NCI-H2196 treated with DMSO at 0.1 percent for 48 hours (cell line): ENCODE measurements around the gene RAB11FIP3.
"Not testable (repeated sequence)": the region's sequence is repeated elsewhere in the genome, so short reads cannot be mapped to it uniquely, and the experiment has no call there.

Experiments
- DNase-seq: peaks from one replicate; lab custom pipeline; 2025; ENCODE audit not compliant: unreplicated experiment; lab: John Stamatoyannopoulos, UW

Gene RAB11FIP3, protein sequence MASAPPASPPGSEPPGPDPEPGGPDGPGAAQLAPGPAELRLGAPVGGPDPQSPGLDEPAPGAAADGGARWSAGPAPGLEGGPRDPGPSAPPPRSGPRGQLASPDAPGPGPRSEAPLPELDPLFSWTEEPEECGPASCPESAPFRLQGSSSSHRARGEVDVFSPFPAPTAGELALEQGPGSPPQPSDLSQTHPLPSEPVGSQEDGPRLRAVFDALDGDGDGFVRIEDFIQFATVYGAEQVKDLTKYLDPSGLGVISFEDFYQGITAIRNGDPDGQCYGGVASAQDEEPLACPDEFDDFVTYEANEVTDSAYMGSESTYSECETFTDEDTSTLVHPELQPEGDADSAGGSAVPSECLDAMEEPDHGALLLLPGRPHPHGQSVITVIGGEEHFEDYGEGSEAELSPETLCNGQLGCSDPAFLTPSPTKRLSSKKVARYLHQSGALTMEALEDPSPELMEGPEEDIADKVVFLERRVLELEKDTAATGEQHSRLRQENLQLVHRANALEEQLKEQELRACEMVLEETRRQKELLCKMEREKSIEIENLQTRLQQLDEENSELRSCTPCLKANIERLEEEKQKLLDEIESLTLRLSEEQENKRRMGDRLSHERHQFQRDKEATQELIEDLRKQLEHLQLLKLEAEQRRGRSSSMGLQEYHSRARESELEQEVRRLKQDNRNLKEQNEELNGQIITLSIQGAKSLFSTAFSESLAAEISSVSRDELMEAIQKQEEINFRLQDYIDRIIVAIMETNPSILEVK

GRCh38 chr16:425082-425718 lies at the start of gene RAB11FIP3:
Gene RAB11FIP3, plus strand, starts transcription at chr16:425649. Its CDS starts 358 bp downstream, at chr16:426007.
- peak; percentile 42 for DNase-seq

DNA sequence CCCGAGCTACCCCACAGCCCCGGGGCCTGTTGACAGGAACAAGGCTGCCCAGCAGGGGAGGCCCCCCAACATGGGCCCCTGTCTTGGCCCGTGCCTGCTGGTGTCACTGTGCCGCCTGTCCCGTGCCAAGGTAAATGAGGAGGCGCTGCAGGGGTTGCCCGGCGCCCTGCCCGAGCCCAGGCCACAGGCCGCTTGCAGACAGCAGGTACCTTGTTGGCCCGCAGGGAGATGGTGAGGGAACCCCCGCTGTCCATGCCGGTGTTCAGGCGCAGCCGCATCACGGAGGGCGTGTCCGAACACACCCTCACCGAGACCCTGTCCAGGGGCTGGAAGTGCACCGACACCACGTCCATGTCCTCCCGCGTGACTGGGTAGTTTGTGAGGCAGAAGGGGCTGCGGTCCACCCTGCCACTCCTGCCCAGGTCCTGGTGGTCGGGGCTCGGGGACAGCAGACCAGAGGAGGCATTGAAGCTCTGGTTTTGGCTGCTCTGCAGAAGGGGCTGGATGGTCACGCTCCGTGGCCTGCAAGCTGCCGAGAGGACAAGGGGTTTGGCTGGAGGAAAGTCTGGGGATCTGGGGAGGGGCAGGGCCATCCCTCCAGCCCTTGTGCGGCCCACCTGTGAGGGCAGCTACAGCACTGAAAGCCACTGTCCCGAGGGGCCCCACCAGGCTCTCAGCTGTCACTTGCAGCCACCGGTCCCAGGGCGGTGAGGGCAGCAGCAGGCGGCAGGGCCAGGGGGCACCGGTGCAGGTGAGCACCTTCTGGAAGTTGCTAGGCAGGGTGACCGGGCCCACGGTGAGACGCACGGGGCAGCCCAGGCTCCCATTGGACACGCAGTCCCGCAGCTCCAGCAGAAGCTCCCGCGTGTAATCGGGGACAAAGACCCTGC lies 49.3 kb upstream of the RAB11FIP3 start:
- no peak for DNase-seq

DNA sequence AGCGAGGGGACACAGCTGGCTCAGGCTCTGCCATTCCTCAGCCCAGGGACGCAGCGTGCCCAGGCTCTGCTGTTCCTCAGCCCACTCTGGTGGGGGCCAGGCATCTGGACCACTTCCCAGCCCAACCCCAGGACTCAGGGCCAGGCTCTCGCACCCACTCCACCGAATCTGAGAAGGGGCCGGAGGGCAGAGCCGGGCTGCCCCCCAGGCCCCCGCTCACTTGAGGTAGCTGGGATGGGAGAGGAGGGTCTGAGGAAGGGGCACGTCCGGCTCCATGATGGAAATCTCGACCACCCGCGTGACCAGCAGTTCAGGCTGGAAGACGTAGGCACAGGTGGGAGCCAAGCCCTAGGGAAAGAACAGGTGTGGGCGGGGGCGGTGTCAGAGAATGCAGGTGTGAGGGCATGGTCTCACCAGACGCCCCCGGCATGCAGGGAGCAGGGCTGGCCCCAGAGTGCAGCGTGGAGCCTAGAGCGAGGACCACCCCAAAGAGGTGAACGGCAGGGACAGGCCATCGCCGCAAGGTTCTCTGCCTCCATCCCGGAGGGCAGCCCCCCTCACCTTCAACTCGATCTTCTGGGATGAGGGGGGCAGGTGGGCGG lies 48.5 kb upstream of the RAB11FIP3 start:
- DNase-seq, result no peak

- DNase-seq, result no peak
Measured at GRCh38 chr16:377419-377951, 48.0 kb upstream of the RAB11FIP3 start.

- not testable (repeated sequence) for DNase-seq
Measured at GRCh38 chr16:378113-378820, 47.2 kb upstream of the RAB11FIP3 start.

DNA sequence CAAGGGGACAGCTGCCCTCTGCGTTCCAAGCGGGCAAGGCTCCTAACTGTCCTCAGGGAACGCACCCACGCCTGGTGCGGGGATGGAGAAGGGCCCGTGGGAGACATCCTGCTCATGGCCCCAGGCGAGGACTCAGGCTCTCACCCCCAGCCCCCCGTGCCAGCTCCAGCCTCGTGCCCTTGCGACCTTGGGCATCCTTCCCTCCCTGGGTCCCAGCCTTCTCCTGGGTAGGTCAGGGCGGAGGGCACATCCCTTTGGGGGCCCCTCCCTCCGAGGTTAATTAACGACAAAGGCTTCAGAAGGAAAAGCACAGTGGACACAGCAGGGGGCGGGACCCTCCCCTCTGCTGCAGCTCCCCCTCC lies 46.6 kb upstream of the RAB11FIP3 start:
- DNase-seq, result no peak

DNA sequence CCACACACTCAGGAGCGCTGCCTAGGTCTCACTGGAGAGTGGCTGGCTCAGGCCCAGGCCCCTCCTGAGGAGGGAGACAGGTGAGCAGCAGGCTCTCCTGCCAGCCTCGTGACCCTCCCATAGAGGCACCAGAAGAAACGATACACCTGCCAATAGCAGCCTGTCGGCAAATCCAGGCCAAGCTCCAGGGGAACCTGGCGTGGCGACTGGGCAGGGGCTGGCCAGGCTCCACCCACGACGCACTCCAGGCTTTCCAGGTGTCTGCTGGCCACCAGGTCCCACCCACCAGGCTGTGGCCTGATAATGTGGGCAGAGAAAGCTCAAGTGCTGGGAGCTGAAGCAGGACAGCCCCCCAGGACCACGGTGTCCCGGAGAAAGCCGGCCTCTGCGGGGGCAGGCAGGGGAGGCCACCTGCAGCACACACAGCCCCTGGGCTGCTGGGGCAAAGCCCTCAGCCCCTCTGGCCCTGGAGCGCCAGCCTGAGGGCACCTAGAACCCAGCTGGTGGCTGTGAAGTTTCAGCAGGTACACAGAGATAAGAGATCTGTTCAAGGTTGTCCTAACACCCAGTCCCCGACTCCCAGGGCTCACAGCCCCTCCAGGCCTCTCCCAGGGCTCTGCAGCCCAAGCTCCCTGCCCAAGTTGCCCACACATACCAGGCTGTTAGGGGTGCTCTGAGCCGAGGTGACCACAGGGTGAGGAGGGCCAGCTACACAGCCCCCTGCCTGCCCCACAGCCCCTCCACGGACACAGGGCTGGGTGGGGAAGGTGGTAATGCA lies 46.1 kb upstream of the RAB11FIP3 start:
- peak; percentile 93 for DNase-seq

DNA sequence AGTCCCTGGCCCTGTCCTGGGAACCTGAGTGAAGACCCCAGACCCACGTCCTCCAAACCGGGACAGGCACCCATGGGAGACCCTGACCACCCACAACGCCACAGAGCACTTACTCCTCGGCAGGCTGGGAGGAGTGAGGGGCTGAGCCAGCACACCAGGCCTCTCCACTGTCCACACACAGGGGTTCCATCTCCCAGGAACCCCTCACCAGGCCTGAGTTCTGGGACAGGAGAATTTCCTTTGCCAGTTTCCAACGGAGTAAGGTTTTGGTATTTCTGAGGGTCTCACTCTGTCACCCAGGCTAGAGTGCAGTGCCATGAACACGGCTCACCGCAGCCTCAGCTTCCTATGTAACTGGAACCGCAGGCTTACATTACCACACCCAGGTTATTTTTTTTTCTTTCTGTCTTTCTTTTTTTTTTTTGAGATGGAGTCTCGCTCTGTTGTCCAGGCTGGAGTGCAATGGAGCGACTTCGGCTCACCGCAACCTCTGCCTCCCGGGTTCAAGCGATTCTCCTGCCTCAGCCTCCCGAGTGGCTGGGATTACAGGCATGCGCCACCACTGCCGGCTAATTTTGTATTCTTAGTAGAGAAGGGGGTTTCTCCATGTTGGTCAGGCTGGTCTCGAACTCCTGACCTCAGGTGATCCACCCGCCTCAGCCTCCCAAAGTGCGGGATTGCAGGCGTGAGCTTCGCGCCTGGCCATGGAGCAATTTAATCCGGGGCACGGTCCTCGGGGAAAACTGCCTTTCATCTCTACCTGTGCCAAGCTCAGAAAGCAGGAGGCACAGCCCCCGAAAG lies 45.3 kb upstream of the RAB11FIP3 start:
- no peak for DNase-seq

DNA sequence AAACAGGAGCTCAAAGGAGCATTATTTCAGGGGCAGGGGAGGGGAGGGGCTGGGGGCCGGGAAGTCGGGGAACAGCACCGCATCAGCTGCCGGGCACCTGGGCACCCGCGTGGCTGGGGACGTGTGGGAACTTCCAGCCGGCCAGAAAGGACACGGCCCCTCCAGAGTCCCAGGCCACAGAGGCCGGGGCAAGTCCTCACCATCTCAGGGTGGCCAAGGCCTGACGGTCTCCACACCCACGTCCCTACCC lies 44.8 kb upstream of the RAB11FIP3 start:
- no peak for DNase-seq

GRCh38 chr16:381012-381788 lies 44.2 kb upstream of the RAB11FIP3 start:
- no peak for DNase-seq

- peak; percentile 22 for DNase-seq
Measured at GRCh38 chr16:381789-382717, 43.4 kb upstream of the RAB11FIP3 start, which contains the start of gene PGAP6. Gene PGAP6, minus strand, starts transcription at chr16:381978. Its CDS starts 157 bp downstream, at chr16:381821.

- DNase-seq, result peak; percentile 60
Measured at GRCh38 chr16:383326-384051, 42.0 kb upstream of the RAB11FIP3 start.

- DNase-seq, result no peak
Measured at GRCh38 chr16:386641-387156, 38.8 kb upstream of the RAB11FIP3 start.

DNA sequence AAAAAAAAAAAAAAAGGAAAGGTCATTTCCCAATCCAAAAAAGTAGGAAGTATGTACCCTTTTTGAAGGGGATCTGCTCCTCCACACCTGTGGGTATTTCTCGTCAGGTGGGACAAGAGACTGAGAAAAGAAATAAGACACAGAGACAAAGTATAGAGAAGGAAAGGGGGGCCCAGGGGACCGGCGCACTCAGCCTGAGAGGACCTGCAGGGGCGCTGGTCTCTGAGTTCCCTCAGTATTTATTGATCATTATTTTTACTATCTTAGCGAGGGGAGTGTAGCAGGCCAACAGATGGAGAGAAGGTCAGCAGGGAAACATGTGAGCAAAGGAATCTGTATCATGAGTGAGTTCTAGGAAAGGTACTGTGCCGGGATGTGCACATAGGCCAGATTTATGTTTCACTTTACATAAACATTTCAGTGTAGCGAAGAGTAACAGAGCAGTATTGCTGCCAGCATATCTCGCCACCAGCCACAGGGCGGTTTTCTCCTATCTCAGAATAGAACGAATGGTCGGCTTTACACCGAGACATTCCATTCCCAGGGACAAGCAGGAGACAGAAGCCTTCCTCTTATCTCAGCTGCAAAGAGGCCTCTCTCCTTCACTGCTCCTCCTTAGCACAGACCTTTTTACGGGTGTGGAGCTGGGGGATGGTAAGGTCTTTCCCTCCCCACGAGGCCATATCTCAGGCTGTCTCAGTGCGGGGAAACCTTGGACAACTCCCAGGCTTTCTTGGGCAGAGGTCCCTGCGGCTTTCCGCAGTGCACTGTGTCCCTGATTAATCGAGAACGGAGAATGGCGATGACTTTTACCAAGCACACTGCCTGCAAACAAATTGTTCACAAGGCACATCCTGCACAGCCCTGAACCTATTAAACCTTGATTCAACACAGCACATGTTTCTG lies 37.4 kb upstream of the RAB11FIP3 start:
- not testable (repeated sequence) for DNase-seq
